MV-4-11 (cell line): Measurements from ENCODE around the gene PLEKHG2.

Source experiments
- DNase-seq: peaks from one replicate; lab custom pipeline; 2025; lab: John Stamatoyannopoulos, UW

Gene PLEKHG2

GRCh38 chr19:39405958-39406655, 6.4 kb upstream of the PLEKHG2 start:
- DNase-seq, result peak; percentile 75

GRCh38 chr19:39406656-39407409, 5.6 kb upstream of the PLEKHG2 start, which contains the start of gene ZFP36:
Gene ZFP36 (plus strand): TSS chr19:39406847. CDS start chr19:39406905, 58 bp downstream.
- DNase-seq, result peak; percentile 75

GRCh38 chr19:39407410-39407659, 5.1 kb upstream of the PLEKHG2 start:
- no peak for DNase-seq

- DNase-seq, result peak; percentile 43
Observed at GRCh38 chr19:39407660-39408391, 4.6 kb upstream of the PLEKHG2 start.

- DNase-seq, result no peak
Observed at GRCh38 chr19:39408392-39409207, 3.9 kb upstream of the PLEKHG2 start.

- DNase-seq, result peak; percentile 76
Observed at GRCh38 chr19:39409208-39410016, 3.1 kb upstream of the PLEKHG2 start.

- peak; percentile 95 for DNase-seq
Observed at GRCh38 chr19:39410017-39410830, 2.2 kb upstream of the PLEKHG2 start.

GRCh38 chr19:39410831-39411080, 1.7 kb upstream of the PLEKHG2 start:
- no peak for DNase-seq

GRCh38 chr19:39411081-39411831, 1.2 kb upstream of the PLEKHG2 start:
- peak; percentile 52 for DNase-seq

GRCh38 chr19:39411832-39412099, 703 bp upstream of the PLEKHG2 start:
- peak; percentile 96 for DNase-seq

- no peak for DNase-seq
Observed at GRCh38 chr19:39412867-39413271, 400 bp downstream of the PLEKHG2 start.

- no peak for DNase-seq
Observed at GRCh38 chr19:39413272-39413910, 922 bp downstream of the PLEKHG2 start.

- no peak for DNase-seq
Observed at GRCh38 chr19:39413911-39414608, 1.6 kb downstream of the PLEKHG2 start.

GRCh38 chr19:39415111-39416046, 2.9 kb downstream of the PLEKHG2 start:
- no peak for DNase-seq

- DNase-seq, result peak; percentile 26
Observed at GRCh38 chr19:39416152-39417120, 4.0 kb downstream of the PLEKHG2 start.

GRCh38 chr19:39417463-39418181, 5.2 kb downstream of the PLEKHG2 start:
- no peak for DNase-seq
